GM12875 (cell line): ENCODE results near the gene FMC1.

Source experiments
- H3K4me3 ChIP-seq: one replicate; pipeline ENCODE4 v1.5.1; 2011; ENCODE audit warnings: low read depth, low read length, control low read depth
- TF ChIP-seq, protein P1 (sequence below): IDR thresholded peaks from 2 replicates; pipeline ENCODE4 v1.5.1; 2011; ENCODE audit warnings: low read depth, mild to moderate bottlenecking, control low read depth, inconsistent platforms, low read length, moderate library complexity, borderline replicate concordance; ENCODE audit not compliant: insufficient read depth

Gene FMC1, protein sequence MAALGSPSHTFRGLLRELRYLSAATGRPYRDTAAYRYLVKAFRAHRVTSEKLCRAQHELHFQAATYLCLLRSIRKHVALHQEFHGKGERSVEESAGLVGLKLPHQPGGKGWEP

DNA sequence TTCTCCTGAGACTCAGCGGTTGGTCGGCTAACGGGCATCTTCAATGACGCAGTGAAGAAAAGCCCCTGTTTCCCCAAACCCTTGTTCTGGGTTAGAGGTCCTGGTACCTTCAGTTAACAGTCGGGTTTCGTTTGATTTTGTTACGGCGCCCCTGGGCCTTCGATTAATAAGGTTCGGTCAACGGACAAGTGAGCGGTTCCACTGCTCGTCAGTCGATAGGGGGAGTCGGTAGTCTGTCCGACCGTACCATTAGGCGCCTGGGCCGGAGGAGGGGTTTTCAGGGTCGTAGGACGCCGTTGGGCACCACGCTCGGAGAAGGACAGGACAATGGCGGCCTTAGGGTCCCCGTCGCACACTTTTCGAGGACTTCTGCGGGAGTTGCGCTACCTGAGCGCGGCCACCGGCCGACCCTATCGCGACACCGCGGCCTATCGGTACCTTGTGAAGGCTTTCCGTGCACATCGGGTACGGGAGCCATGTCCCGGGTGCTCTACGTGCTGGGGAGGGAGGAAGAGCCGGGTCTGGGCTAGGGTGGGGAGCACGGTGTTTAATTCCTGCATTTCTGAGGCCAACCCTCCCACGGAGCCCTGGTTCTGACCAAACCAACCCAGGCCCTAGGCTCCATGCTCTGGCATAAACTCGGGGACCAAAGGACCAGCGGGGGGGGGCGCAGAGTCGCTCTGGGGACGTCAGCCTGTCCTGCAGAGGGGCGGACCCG, at the start of gene FMC1:
Gene FMC1 (plus strand): TSS at position 280 of the 718 bp plus-strand sequence. CDS start 48 bp downstream, at position 328.
- peak within 1 kb of the TSS; percentile 96 for H3K4me3 ChIP-seq
- TF ChIP-seq, protein P1, sequence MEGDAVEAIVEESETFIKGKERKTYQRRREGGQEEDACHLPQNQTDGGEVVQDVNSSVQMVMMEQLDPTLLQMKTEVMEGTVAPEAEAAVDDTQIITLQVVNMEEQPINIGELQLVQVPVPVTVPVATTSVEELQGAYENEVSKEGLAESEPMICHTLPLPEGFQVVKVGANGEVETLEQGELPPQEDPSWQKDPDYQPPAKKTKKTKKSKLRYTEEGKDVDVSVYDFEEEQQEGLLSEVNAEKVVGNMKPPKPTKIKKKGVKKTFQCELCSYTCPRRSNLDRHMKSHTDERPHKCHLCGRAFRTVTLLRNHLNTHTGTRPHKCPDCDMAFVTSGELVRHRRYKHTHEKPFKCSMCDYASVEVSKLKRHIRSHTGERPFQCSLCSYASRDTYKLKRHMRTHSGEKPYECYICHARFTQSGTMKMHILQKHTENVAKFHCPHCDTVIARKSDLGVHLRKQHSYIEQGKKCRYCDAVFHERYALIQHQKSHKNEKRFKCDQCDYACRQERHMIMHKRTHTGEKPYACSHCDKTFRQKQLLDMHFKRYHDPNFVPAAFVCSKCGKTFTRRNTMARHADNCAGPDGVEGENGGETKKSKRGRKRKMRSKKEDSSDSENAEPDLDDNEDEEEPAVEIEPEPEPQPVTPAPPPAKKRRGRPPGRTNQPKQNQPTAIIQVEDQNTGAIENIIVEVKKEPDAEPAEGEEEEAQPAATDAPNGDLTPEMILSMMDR: peak; percentile 25; the same call in 1 of the 2 replicates

DNA sequence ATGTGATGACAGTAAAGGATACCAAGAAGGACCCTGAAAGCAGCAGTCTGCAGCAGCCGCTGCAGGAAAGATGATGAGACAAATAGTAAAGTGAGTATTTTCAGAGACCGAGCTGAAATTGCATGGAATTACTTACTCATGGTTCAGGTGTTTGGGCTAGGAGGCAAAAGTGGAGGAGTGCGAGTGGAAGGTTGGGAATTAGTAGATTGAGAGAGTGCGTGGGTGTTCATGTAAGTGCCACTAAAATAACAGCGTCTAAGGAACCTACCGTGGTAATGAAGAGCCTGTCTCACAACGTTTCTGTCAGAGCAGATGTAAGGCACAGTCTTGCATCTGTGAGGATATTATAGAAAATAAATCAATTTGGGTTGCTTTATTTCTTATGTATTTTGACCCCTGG, 48.3 kb upstream of the FMC1 start:
- TF ChIP-seq, protein P1: no peak
- no peak overlapping the region for H3K4me3 ChIP-seq

DNA sequence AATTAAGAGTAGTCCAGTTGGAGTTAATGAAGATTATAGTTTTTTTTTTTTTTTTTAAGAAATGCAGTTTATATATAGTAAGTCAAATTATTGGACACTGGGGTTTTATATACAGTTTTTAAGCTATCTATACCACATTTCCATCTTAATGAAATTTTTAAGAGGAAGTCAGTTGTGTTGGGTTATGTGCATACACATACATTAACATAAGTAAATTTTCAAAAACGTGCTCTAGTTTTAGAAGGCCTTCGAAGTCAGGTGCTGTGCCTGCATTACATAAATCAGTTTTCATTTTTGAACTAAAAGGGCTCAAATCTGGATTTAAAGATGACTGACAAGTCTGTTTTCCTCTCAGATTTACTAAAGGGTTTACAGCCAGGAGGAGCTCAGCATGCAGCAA, 47.6 kb upstream of the FMC1 start:
- no peak overlapping the region for H3K4me3 ChIP-seq
- TF ChIP-seq, protein P1: no peak

DNA sequence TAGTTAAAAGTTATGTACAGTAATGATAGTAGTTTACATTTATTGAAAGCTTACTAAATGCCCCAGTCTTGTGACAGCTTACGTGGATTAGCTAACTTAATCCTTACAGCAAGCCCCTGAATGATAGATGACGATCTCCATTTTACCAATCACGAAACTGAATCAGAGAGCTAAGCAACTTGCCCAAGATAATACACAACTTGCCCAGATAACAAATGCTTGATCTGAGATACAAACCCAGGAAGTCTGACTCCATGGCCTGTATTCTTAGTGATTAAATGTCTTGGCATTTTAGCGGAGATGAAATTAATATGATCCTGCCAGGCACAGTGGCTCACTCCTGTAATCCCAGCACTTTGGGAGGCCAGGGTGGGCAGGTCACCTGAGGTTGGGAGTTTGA, 46.9 kb upstream of the FMC1 start:
- TF ChIP-seq, protein P1: no peak
- H3K4me3 ChIP-seq: no peak overlapping the region

DNA sequence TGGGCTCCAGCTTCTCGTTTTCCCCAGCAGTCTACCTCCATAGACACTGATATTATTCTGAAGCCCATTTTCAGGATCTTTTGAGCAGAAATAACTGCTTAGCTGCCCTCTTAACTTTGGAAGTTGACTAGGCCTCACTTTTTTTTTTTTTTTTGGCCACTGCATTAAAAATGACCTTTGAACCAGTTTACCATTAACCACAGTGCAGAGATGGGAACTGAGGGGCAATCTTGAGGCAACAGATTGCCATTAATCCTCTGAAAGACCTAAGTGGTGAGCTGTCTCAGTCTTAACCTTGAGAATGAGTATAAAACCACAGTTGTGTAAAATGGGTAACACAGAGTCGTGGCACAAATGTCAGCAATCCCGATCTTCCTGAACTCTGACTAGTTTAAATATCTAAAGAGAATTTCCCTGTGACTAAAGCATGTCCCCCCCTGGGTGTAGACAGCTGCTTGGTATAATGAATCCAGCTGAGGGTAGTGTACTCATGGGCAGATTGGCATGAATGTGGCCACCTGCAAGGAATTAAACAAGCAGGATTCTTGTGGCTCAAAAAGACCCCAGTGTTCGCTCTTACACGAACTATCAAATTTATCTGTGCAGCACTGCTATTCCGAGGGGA, 46.1 kb upstream of the FMC1 start:
- TF ChIP-seq, protein P1: no peak
- H3K4me3 ChIP-seq: no peak overlapping the region

DNA sequence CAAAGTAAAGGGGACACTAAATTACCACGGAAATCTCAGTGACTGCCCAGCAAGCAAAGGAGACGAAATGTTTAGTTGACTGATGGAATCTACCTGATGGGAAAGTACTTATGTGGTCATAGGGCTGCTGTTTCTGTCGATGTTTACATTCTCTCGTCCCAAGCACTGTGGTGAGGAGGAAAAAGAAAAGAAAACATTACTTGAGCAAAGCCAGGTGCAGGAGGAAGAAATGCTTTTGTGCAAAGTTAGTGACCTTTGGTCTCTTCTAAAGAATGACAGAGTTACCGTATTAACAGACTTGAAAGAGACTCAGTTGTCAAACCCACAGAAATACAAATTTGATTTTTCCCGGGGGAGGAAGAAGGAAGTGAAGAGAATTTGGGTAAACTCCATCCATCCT, 43.3 kb upstream of the FMC1 start:
- no peak overlapping the region for H3K4me3 ChIP-seq
- TF ChIP-seq, protein P1: no peak

DNA sequence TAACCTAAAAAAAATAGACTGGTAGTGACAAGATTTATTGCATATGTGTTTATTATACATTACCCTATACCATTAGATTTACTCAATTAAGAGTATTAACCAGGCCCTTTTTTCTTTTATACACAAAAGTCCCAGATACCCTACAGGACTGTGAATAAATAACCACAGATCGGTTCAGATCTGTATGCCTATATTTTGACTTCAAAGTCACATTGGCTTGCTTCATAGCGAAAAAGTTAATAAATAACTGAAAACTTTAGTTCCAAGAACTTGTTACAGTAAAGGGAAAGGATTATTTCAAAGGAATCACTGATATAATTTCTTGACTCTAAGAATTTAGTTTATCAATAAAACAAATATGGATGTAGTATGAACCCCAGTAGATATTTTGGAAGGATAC, 41.8 kb upstream of the FMC1 start:
- TF ChIP-seq, protein P1: no peak

More for the DNA sequence above, 41.8 kb upstream of the FMC1 start:
- no peak overlapping the region for H3K4me3 ChIP-seq
